Measurements from ENCODE around the gene ATG16L2.

Gene ATG16L2

DNA sequence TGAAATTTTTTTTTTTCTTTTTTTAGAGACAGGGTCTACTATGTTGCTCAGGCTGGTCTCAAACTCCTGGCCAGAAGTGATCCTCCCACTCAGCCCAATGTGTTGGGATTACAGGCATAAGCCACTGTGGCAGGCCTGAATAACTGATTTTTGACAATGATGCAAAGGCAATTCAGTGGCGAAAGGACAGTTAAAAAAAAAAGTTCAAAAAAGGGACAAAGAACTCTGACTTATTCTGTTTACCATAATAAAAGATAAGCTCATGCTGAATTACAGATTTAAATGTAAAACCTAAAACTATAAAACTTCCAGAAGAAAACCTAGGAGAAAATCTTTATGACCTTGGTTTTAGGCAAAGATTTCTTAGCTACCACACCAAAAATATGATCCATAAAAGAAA lies 48.9 kb downstream of the ATG16L2 start:
- Histone ChIP-seq H3K27ac (no peak overlapping the region), H3K4me3 (no peak overlapping the region)

- Histone ChIP-seq H3K27ac (peak overlapping the region in 2 of 21 experiments; percentile 4 to 12), H3K4me3 (no peak overlapping the region)
Measured at GRCh38 chr11:72863916-72864315, 49.7 kb downstream of the ATG16L2 start.

- H3K27ac ChIP-seq: peak overlapping the region in 2 of 21 experiments; percentile 31 to 61
- H3K4me3 ChIP-seq: no peak overlapping the region
Measured at GRCh38 chr11:72864702-72865655, 50.8 kb downstream of the ATG16L2 start.

- Histone ChIP-seq H3K4me3 (no peak overlapping the region), H3K27ac (no peak overlapping the region)
Measured at GRCh38 chr11:72867970-72868369, 53.8 kb downstream of the ATG16L2 start.

GRCh38 chr11:72869831-72870230 lies 55.6 kb downstream of the ATG16L2 start:
- Histone ChIP-seq H3K4me3 (no peak overlapping the region), H3K27ac (no peak overlapping the region)

DNA sequence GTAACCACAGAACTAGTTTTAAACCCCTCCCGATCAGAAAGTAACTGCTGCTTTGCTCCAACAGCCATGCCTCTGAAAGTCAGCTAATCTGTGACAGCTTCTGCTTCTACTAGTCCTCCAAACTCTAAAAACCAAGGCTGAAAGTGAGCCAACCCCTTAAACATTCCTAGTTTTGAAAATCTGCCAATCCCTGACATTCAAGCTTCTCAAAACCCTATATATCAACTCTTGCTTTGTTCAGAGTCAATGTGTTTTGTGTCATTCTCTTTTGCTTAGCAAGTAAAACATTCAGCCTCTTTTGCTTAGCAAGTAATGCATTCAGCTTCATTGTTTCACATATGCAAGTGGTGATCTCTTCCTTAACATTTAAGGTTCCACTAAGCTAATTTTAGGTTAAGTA lies 56.9 kb downstream of the ATG16L2 start:
- no peak overlapping the region for H3K27ac ChIP-seq
- H3K4me3 ChIP-seq: no peak overlapping the region

DNA sequence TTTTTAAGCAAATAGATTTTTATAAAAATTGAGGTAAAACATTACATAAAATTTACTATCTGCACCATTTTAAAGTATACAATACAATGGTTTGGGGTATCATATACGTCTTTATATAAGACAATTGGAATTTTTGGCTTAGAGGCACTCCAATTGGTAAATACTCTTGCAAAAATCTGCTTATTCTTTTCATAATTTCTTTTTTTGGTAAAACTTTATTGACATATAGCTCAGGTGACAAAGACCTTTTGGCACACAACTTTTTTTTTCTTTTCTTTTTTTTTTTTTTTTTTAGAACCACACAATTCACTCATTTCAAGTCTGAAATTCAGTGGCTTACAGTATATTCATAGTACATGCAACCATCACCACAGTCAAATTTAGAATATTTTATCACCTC lies 57.8 kb downstream of the ATG16L2 start:
- H3K4me3 ChIP-seq: no peak overlapping the region
- no peak overlapping the region for H3K27ac ChIP-seq

GRCh38 chr11:72875736-72876135 lies 61.5 kb downstream of the ATG16L2 start:
- H3K4me3 ChIP-seq: no peak overlapping the region
- no peak overlapping the region for H3K27ac ChIP-seq

DNA sequence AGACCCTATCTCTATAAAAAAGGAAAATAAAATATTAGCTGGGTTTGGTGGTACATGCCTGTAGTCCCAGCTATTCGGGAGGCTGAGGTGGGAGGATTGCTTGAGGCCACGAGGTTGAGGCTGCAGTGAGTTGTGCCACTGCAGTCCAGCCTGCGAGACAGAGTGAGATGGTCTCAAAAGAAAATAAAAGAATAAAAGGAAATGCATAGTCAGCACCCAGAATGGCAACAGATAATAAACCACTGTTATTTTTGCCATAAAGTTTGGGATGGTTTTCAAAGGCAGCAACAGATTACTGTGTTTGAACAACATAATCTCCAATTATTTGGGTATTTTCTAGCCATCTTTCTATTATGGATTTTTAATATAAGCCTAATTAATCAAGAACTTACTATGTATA lies 61.9 kb downstream of the ATG16L2 start:
- Histone ChIP-seq H3K27ac (no peak overlapping the region), H3K4me3 (no peak overlapping the region)
